Stimulated activated CD4-positive, alpha-beta T cell treated with anti-CD3 and anti-CD28 coated beads, Interleukin-12 subunit alpha, Interleukin-12 subunit beta, amount 100 ng/mL, for 4 hours (primary cell): ENCODE results near the gene EIF3A.
"Not testable (repeated sequence)": the region's sequence is repeated elsewhere in the genome, so short reads cannot be mapped to it uniquely, and the experiment has no call there.

Source experiments
- DNase-seq: peaks from one replicate; pipeline ENCODE4 v3.0.0-alpha.2; 2020

EIF3A gene

DNA sequence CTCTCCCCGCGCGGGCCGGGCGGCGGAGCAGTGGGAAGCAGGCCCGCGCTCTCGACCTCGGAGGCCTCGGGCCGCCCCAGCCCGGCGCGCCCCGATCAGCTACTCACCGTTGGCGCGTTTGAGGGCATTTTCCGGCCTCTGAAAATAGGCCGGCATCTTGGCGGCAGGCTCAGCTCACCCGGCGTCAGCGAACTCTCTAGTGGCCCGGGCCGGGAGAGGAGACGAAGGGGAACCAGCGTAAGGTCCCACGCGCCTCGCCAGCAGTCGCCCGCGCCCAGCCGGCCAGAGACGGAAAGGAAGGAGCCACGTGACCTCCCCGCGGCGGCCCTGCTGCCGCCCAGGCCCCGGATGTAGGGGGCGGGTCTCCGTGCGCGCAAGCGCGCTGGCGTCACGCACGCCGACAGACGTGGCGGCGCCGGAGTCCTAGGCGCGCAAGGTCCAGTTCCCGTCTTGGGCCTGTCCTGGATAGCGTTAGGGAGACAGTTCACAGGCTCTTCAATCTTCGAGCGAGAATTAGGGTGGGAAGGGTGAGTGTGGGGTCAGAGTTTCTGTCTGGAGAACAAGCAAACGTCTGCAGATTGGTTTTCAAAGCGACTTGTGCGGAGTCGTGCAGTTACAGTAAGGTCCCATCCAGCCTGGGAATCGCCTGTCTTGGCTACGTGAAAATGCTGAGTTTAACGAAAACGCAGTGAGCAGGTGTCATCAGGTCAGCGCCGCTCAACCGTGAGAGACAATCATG is at the start of gene EIF3A:
Gene EIF3A, minus strand, starts transcription at position 297 of the 739 bp plus-strand sequence. Its CDS starts 141 bp downstream, at position 156.
- peak; percentile 87 for DNase-seq

DNA sequence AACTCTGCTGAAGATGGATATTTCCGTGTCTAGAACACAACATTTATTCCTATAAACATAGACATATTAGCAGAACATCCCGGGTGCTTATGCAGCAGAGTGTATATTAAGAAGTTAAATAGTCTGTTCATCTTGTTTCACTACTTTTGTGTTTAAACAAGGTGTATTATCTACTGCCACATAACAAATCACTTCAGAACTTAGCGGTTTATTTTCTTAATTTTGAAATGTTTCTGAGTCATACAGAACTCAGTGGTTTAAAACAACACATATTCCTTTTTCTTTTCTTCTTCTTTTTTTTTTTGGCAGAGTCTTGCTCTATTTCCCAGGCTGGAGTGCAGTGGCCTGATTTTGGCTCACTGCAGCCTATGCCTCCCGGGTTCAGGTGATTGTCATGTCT is 49.1 kb upstream of the EIF3A start:
- no peak for DNase-seq

- DNase-seq, result no peak
Observed at GRCh38 chr10:119125942-119126341, 45.3 kb upstream of the EIF3A start.

DNA sequence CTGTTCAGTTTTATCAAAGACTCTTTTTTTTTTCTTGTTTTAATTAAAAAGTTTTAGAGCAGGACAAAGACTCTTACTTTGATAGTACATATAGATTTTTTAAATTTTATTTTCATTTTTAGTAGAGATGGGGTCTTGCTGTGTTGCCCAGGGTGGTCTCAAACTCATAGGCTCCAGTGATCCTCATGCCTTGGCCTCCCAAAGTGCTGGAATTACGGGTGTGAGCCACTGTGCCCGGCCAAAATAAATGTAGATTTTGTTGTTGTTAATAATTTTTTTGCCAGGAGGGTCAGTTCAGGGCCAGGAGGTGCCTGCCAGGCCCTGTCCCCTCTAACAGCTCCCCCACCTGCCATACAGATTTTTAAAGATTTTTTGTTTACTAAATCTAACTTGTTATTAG is 40.3 kb upstream of the EIF3A start:
- DNase-seq, result no peak

- DNase-seq, result no peak
Observed at GRCh38 chr10:119120413-119120867, 39.8 kb upstream of the EIF3A start.

GRCh38 chr10:119119400-119119799 is 38.8 kb upstream of the EIF3A start:
- DNase-seq, result no peak

- no peak for DNase-seq
Observed at GRCh38 chr10:119118231-119118630, 37.6 kb upstream of the EIF3A start.

- DNase-seq, result no peak
Observed at GRCh38 chr10:119116326-119116951, 35.8 kb upstream of the EIF3A start.

- DNase-seq, result no peak
Observed at GRCh38 chr10:119115926-119116325, 35.3 kb upstream of the EIF3A start.

DNA sequence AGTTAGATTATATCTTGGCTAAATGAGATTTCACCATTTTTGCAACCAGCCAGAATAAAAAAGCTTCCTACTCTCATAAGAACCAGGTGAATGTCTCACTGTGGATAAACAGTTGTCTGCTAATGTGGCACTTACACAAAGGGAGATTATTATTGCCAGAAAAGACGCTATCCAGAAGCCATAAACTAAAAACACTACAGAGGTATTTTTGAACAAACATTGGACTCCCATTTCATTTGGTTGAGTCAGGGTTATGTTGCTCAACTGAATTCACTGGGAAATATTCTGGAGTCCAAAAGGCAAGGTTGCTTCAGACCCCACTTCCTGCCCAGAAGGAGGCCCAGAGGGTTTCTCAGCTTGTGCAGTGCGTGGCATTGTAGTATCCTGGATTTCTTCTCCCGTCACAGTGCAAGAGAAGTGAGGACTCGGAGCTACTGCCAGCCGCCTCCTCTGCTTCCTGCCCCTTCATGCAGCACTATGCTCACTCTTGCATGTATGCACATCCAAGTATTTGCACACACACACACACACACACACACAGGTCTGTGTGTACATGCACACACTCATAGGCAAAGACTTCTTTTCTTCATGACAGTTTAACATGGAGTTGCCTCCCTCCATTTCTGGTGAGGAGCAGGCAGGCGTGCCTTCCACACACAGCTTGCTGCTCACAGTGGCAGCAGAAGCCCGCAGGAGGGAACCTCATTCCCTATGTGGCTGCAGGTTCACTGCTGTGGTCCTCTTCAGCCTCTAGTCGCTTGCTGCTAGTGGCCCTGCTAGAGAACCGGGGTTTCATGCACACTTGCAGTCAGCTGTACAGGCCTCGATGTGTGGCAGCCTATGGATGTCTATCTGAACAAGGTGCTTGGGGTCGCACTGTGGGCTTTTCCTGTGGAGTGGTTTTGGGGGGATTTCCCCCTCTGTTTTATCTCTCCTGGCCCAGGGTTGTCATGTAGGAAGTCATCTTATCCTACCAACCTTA is 33.4 kb upstream of the EIF3A start:
- no peak for DNase-seq

GRCh38 chr10:119112056-119112455 is 31.4 kb upstream of the EIF3A start:
- DNase-seq, result no peak

- not testable (repeated sequence) for DNase-seq
Observed at GRCh38 chr10:119107771-119108170, 27.2 kb upstream of the EIF3A start.

DNA sequence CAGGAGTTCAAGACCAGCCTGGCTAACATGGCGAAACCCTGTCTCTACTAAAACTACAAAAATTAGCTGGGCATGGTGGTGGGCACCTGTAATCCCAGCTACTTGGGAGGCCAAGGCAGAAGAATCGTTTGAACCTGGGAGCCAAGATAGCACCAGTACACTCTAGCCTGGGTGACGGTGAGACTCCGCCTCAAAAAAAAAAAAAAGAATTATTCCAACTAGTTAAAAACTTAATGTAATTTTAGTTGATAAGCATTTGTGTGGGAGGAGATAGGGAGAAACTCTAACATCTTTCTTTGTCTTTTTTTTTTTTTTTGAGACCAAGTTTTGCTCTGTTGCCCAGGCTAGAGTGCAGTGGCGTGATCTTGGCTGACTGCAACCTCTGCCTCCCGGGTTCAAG is 26.5 kb upstream of the EIF3A start:
- not testable (repeated sequence) for DNase-seq

GRCh38 chr10:119105899-119106298 is 25.3 kb upstream of the EIF3A start:
- not testable (repeated sequence) for DNase-seq

- no peak for DNase-seq
Observed at GRCh38 chr10:119105155-119105554, 24.5 kb upstream of the EIF3A start.

GRCh38 chr10:119104654-119105015 is 24.0 kb upstream of the EIF3A start:
- no peak for DNase-seq

GRCh38 chr10:119103903-119104653 is 23.5 kb upstream of the EIF3A start, which contains the start of gene DENND10:
Gene DENND10 (plus strand): TSS chr10:119104113. CDS start chr10:119104143, 30 bp downstream.
- DNase-seq, result peak; percentile 80

GRCh38 chr10:119103241-119103902 is 22.8 kb upstream of the EIF3A start:
- DNase-seq, result no peak

DNA sequence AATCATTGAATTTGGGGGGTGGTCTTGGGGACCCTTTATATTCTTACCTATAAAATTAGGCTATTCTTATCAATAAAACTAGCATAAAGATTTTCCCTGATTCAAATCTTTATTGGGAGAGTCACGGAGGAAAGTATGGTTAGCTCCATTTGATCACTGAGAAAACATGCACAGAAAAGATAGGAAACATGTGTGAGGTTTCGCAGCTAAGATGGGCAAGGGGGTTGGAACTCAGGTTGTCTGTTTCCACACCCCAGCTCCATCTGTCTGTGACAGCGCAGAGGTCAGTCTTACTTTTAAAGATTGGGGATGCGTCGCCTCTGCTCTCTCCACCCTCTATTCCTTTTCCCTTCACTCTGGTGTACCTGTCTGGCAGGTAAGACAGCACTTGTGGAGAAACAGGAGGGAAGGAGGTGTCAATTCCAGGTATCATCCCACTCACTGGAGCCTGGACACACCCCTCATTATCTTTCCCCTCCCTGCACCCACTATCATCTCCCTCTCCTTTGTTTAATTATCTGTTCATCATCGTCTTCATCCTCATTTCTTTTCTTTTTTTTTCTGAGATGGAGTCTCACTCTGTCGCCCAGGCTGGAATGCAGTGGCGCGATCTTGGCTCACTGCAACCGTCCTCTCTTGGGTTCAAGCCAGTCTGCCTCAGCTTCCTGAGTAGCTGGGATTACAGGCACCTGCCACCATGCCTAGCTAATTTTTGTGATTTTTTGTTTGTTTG is 20.9 kb upstream of the EIF3A start:
- no peak for DNase-seq

DNA sequence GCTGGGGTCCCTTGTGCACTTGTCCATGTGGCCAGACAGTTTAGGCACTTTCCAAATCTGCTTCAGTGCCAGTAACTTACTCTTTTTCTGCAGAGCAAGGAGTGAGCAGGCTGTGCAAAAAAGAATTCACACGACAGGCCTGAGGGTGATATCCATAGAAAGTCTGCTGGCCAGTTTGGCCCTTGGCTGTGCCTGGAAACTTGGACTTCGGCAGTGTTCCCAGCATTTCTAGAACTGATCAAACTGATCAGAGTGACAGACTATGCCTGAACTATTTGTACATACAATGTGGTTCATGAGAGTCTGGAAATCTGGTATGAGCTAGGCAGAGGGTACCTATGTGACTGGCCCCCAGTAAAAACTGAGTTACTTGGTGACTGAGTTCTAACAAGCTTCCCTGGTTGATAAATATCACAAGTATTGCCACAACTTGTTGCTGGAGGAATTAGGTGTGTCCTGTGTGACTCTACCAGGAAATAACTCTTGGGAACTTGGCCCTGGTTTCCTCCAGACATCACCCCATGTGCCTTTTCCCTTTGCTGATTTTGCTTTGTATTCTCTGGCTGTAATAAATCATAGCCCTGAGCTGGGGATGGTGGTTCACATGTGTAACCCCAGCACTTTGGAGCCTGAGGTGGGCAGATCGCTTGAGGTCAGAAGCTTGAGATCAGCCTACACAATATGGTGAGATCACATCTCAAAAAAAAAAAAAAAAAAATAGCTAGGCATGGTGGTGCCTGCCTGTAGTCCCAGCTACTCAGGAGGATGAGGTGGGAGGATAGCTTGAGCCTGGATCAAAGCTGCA is 20.0 kb upstream of the EIF3A start:
- no peak for DNase-seq
